Measurements from ENCODE around the gene KHDRBS1.
A peak's percentile ranks its signal among the peaks of the same experiment; 100 is the strongest.

The KHDRBS1 gene

GRCh38 chr1:32035119-32035518, 21.5 kb downstream of the KHDRBS1 start:
- H3K4me3 ChIP-seq (ENCODE audit: extremely low read depth, insufficient read depth, low read length, poor library complexity, severe bottlenecking): no peak overlapping the region
- 92 to 94% methylated on average over 3 of the region's 3 CpGs for WGBS, 2 experiments (ENCODE audit: insufficient coverage in 2 of 2)
- no peaks in the 10 kb centered on the region for H3K9me3 ChIP-seq (ENCODE audit: control insufficient read depth, low read length)
- H3K36me3 ChIP-seq (ENCODE audit: control insufficient read depth, insufficient read depth, low read length): peaks cover 88% of the 10 kb centered on the region
- H3K4me1 ChIP-seq (ENCODE audit: control insufficient read depth, insufficient read depth, low read length, poor library complexity, severe bottlenecking): peaks cover 25% of the 10 kb centered on the region
- no peak overlapping the region for H3K27ac ChIP-seq (ENCODE audit: low read depth, low read length, severe bottlenecking)

- whole genome bisulfite sequencing, 2 experiments (ENCODE audit: insufficient coverage in 2 of 2): 94 to 100% methylated on average over 3 of the region's 3 CpGs
Measured at GRCh38 chr1:32040711-32041110, 27.0 kb downstream of the KHDRBS1 start.

DNA sequence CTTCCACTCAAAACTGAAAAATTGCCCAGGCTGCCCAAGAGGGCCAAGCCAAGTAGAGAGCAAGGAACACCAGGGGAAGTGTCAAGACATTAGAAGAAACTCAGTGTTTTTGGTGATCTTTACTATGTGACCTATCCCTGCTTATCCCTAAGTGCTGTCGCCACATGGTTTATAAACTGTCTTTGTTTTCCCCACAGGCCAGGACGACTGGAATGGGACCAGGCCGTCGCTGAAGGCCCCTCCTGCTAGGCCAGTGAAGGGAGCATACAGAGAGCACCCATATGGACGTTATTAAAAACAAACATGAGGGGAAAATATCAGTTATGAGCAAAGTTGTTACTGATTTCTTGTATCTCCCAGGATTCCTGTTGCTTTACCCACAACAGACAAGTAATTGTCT, 28.7 kb downstream of the KHDRBS1 start:
- Histone ChIP-seq H3K9me3 (ENCODE audit: control insufficient read depth, low read length) (no peaks in the 10 kb centered on the region), H3K4me3 (ENCODE audit: extremely low read depth, insufficient read depth, low read length, poor library complexity, severe bottlenecking) (no peak overlapping the region)
- WGBS, 2 experiments (ENCODE audit: insufficient coverage in 2 of 2): 96 to 100% methylated on average over 1 to 4 of the region's 5 CpGs

More at GRCh38 chr1:32040711-32041110, 27.0 kb downstream of the KHDRBS1 start:
- no peaks in the 10 kb centered on the region for H3K9me3 ChIP-seq (ENCODE audit: control insufficient read depth, low read length)
- no peak overlapping the region for H3K4me3 ChIP-seq (ENCODE audit: extremely low read depth, insufficient read depth, low read length, poor library complexity, severe bottlenecking)
- H3K27ac ChIP-seq (ENCODE audit: low read depth, low read length, severe bottlenecking): no peak overlapping the region
- peaks cover 33% of the 10 kb centered on the region for H3K36me3 ChIP-seq (ENCODE audit: control insufficient read depth, insufficient read depth, low read length)
- no peaks in the 10 kb centered on the region for H3K4me1 ChIP-seq (ENCODE audit: control insufficient read depth, insufficient read depth, low read length, poor library complexity, severe bottlenecking)

GRCh38 chr1:32044234-32044633, 30.6 kb downstream of the KHDRBS1 start:
- Histone ChIP-seq H3K36me3 (ENCODE audit: control insufficient read depth, insufficient read depth, low read length) (peaks cover 21% of the 10 kb centered on the region), H3K27ac (ENCODE audit: low read depth, low read length, severe bottlenecking) (no peak overlapping the region), H3K9me3 (ENCODE audit: control insufficient read depth, low read length) (no peaks in the 10 kb centered on the region), H3K4me1 (ENCODE audit: control insufficient read depth, insufficient read depth, low read length, poor library complexity, severe bottlenecking) (no peaks in the 10 kb centered on the region), H3K4me3 (ENCODE audit: extremely low read depth, insufficient read depth, low read length, poor library complexity, severe bottlenecking) (no peak overlapping the region)
- 100% methylated on average over 1 of the region's 1 CpG for WGBS, 2 experiments (ENCODE audit: insufficient coverage in 2 of 2)

More for the DNA sequence above, 28.7 kb downstream of the KHDRBS1 start:
- Histone ChIP-seq H3K36me3 (ENCODE audit: control insufficient read depth, insufficient read depth, low read length) (peaks cover 20% of the 10 kb centered on the region), H3K27ac (ENCODE audit: low read depth, low read length, severe bottlenecking) (no peak overlapping the region), H3K4me1 (ENCODE audit: control insufficient read depth, insufficient read depth, low read length, poor library complexity, severe bottlenecking) (no peaks in the 10 kb centered on the region)

GRCh38 chr1:32045772-32046171, 32.1 kb downstream of the KHDRBS1 start:
- WGBS, 2 experiments (ENCODE audit: insufficient coverage in 2 of 2): 94% methylated on average over 2 of the region's 2 CpGs; no CpG with 5 or more reads in 1 of the 2 experiments
- no peak overlapping the region for H3K4me3 ChIP-seq (ENCODE audit: extremely low read depth, insufficient read depth, low read length, poor library complexity, severe bottlenecking)
- H3K36me3 ChIP-seq (ENCODE audit: control insufficient read depth, insufficient read depth, low read length): peaks cover 36% of the 10 kb centered on the region
- H3K9me3 ChIP-seq (ENCODE audit: control insufficient read depth, low read length): no peaks in the 10 kb centered on the region
- no peaks in the 10 kb centered on the region for H3K4me1 ChIP-seq (ENCODE audit: control insufficient read depth, insufficient read depth, low read length, poor library complexity, severe bottlenecking)
- H3K27ac ChIP-seq (ENCODE audit: low read depth, low read length, severe bottlenecking): no peak overlapping the region

- Histone ChIP-seq H3K4me1 (ENCODE audit: control insufficient read depth, insufficient read depth, low read length, poor library complexity, severe bottlenecking) (no peaks in the 10 kb centered on the region), H3K9me3 (ENCODE audit: control insufficient read depth, low read length) (no peaks in the 10 kb centered on the region), H3K4me3 (ENCODE audit: extremely low read depth, insufficient read depth, low read length, poor library complexity, severe bottlenecking) (no peak overlapping the region), H3K36me3 (ENCODE audit: control insufficient read depth, insufficient read depth, low read length) (peaks cover 55% of the 10 kb centered on the region), H3K27ac (ENCODE audit: low read depth, low read length, severe bottlenecking) (no peak overlapping the region)
Measured at GRCh38 chr1:32047701-32048100, 34.0 kb downstream of the KHDRBS1 start.

GRCh38 chr1:32048440-32048839, 34.8 kb downstream of the KHDRBS1 start:
- no CpG with 5 or more reads among the region's 2 CpGs for WGBS, 2 experiments (ENCODE audit: insufficient coverage in 2 of 2)
- Histone ChIP-seq H3K36me3 (ENCODE audit: control insufficient read depth, insufficient read depth, low read length) (peaks cover 63% of the 10 kb centered on the region), H3K4me3 (ENCODE audit: extremely low read depth, insufficient read depth, low read length, poor library complexity, severe bottlenecking) (no peak overlapping the region), H3K27ac (ENCODE audit: low read depth, low read length, severe bottlenecking) (no peak overlapping the region), H3K4me1 (ENCODE audit: control insufficient read depth, insufficient read depth, low read length, poor library complexity, severe bottlenecking) (no peaks in the 10 kb centered on the region), H3K9me3 (ENCODE audit: control insufficient read depth, low read length) (no peaks in the 10 kb centered on the region)

GRCh38 chr1:32051706-32052105, 38.0 kb downstream of the KHDRBS1 start:
- WGBS, 2 experiments (ENCODE audit: insufficient coverage in 2 of 2): 100% methylated on average over 1 of the region's 1 CpG; no CpG with 5 or more reads in 1 of the 2 experiments
- Histone ChIP-seq H3K9me3 (ENCODE audit: control insufficient read depth, low read length) (no peaks in the 10 kb centered on the region), H3K27ac (ENCODE audit: low read depth, low read length, severe bottlenecking) (no peak overlapping the region), H3K36me3 (ENCODE audit: control insufficient read depth, insufficient read depth, low read length) (peaks cover 95% of the 10 kb centered on the region), H3K4me3 (ENCODE audit: extremely low read depth, insufficient read depth, low read length, poor library complexity, severe bottlenecking) (no peak overlapping the region), H3K4me1 (ENCODE audit: control insufficient read depth, insufficient read depth, low read length, poor library complexity, severe bottlenecking) (no peaks in the 10 kb centered on the region)

- peaks cover 97% of the 10 kb centered on the region for H3K36me3 ChIP-seq (ENCODE audit: control insufficient read depth, insufficient read depth, low read length)
Measured at GRCh38 chr1:32052887-32053286, 39.2 kb downstream of the KHDRBS1 start.

DNA sequence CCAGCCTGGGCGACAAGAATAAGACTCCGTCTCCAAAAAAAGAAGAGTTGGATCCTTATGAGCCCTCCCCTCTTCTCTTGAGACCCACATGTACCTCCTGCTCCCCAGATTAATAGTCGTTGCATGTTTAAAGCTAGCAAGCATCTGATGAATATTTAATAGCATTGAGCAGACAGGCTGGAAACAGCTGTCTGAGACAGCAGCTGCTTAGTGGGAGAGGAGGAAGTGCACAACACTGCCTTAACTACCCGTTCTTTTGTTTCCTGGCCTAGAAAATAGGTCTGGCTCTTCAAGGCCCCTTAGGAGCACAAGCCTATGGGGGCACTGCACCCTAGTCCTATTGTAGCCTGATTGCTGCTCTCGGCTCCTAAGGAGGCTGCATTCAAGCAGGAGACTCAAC, 41.7 kb downstream of the KHDRBS1 start:
- H3K36me3 ChIP-seq (ENCODE audit: control insufficient read depth, insufficient read depth, low read length): peaks cover 98% of the 10 kb centered on the region
- H3K27ac ChIP-seq (ENCODE audit: low read depth, low read length, severe bottlenecking): peak overlapping the region; percentile 6
- WGBS, 2 experiments (ENCODE audit: insufficient coverage in 2 of 2): 94 to 100% methylated on average over 1 to 4 of the region's 5 CpGs

More at GRCh38 chr1:32052887-32053286, 39.2 kb downstream of the KHDRBS1 start:
- H3K9me3 ChIP-seq (ENCODE audit: control insufficient read depth, low read length): no peaks in the 10 kb centered on the region
- no peaks in the 10 kb centered on the region for H3K4me1 ChIP-seq (ENCODE audit: control insufficient read depth, insufficient read depth, low read length, poor library complexity, severe bottlenecking)
- WGBS, 2 experiments (ENCODE audit: insufficient coverage in 2 of 2): 94% methylated on average over 2 of the region's 4 CpGs; no CpG with 5 or more reads in 1 of the 2 experiments
- H3K4me3 ChIP-seq (ENCODE audit: extremely low read depth, insufficient read depth, low read length, poor library complexity, severe bottlenecking): no peak overlapping the region
- no peak overlapping the region for H3K27ac ChIP-seq (ENCODE audit: low read depth, low read length, severe bottlenecking)

DNA sequence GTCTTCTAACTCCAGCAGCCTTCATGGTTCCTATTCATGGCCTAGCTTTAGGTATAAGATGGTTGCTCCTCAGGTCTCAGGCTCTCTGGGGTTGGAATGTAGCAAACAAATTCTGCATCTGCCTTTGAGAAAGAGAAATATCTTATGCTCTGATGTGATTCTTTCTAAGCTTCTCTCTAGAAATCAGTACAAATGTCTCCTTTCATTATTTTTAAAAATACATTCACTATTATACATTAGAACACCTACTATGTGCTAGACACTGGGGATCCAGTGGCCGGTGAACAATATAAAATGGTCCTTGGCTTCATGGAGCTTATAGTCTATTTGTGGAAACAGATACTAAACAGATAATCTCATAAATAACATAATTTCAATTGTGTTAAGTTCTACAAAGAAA, 42.9 kb downstream of the KHDRBS1 start:
- H3K4me1 ChIP-seq (ENCODE audit: control insufficient read depth, insufficient read depth, low read length, poor library complexity, severe bottlenecking): peaks cover 11% of the 10 kb centered on the region
- H3K4me3 ChIP-seq (ENCODE audit: extremely low read depth, insufficient read depth, low read length, poor library complexity, severe bottlenecking): no peak overlapping the region
- no peaks in the 10 kb centered on the region for H3K9me3 ChIP-seq (ENCODE audit: control insufficient read depth, low read length)
- H3K36me3 ChIP-seq (ENCODE audit: control insufficient read depth, insufficient read depth, low read length): peaks cover 98% of the 10 kb centered on the region
- H3K27ac ChIP-seq (ENCODE audit: low read depth, low read length, severe bottlenecking): no peak overlapping the region
- no CpG with 5 or more reads among the region's 1 CpG for WGBS, 2 experiments (ENCODE audit: insufficient coverage in 2 of 2)

More for the DNA sequence above, 41.7 kb downstream of the KHDRBS1 start:
- Histone ChIP-seq H3K4me3 (ENCODE audit: extremely low read depth, insufficient read depth, low read length, poor library complexity, severe bottlenecking) (no peak overlapping the region), H3K4me1 (ENCODE audit: control insufficient read depth, insufficient read depth, low read length, poor library complexity, severe bottlenecking) (peaks cover 3% of the 10 kb centered on the region), H3K9me3 (ENCODE audit: control insufficient read depth, low read length) (no peaks in the 10 kb centered on the region)
